IMR-90 (cell line): ENCODE results near the gene S100A6. TPM values are rescaled to one million over a fixed set of nuclear protein-coding genes. Genes with fewer than 3 reads are reported as not detected.

ENCODE experiments used
- ATAC-seq: fragments of 200-7000 bp; cut with Tn5 transposase; 2 replicates; pipeline ENCODE4 v1.9.1; 2020; ENCODE audit warnings: low read depth, mild to moderate bottlenecking, moderate library complexity
- Bru-seq: library from RNA; stranded (reverse); fragments of 400-500 nt; gene quantifications from one replicate; lab custom pipeline; 2021; lab: Mats Ljungman, UMichigan
- BruChase-seq, 2 experiments: library from RNA; stranded (reverse); fragments of 400-500 nt; gene quantifications; one replicate each; lab custom pipeline; 2021; lab: Mats Ljungman, UMichigan
- BruUV-seq: library from RNA; stranded (reverse); fragments of 400-500 nt; replicated peaks from 2 replicates; lab custom pipeline; 2021; lab: Mats Ljungman, UMichigan
- CTCF ChIA-PET: fragments of 300-600 bp; formaldehyde crosslinking; extraction: SDS; loops from one replicate; lab custom pipeline; 2021; ENCODE audit warnings: antibody characterized with exemption; lab: Yijun Ruan, JAX
- POLR2A ChIA-PET: fragments of 300-600 bp; sonication (Branson Sonifier 250); formaldehyde crosslinking; loops from one replicate; lab custom pipeline; 2022; ENCODE audit warnings: antibody characterized with exemption; ENCODE audit not compliant: unreplicated experiment; lab: Charles Lee
- DNase-seq: peaks from one replicate; pipeline ENCODE4 v3.0.0; 2013
- H2AFZ ChIP-seq: replicated peaks from 2 replicates; pipeline ENCODE3; 2013; ENCODE audit warnings: low read length, mild to moderate bottlenecking; ENCODE audit not compliant: poor library complexity
- H2AK5ac ChIP-seq: 2 replicates; pipeline ENCODE4 v1.6.1; 2013; ENCODE audit warnings: low read depth, low read length, inconsistent platforms
- H2AK9ac ChIP-seq: replicated peaks from 2 replicates; pipeline ENCODE3; 2013; ENCODE audit warnings: mild to moderate bottlenecking, low read depth, low read length, moderate library complexity; ENCODE audit not compliant: poor library complexity
- H2BK120ac ChIP-seq: 2 replicates; pipeline ENCODE4 v1.6.1; 2013; ENCODE audit warnings: low read depth, low read length, inconsistent platforms
- H2BK15ac ChIP-seq: 3 replicates; pipeline ENCODE4 v1.6.1; 2013; ENCODE audit warnings: low read depth, low read length, inconsistent platforms
- H2BK20ac ChIP-seq: 2 replicates; pipeline ENCODE4 v1.6.1; 2013; ENCODE audit warnings: low read depth, mild to moderate bottlenecking, inconsistent platforms, low read length, moderate library complexity
- H2BK5ac ChIP-seq: 2 replicates; pipeline ENCODE4 v1.6.1; 2013; ENCODE audit warnings: mild to moderate bottlenecking, low read depth, low read length, inconsistent platforms; ENCODE audit not compliant: poor library complexity, severe bottlenecking
- H3K14ac ChIP-seq: replicated peaks from 2 replicates; pipeline ENCODE4 v1.6.1; 2013; ENCODE audit warnings: low read depth, low read length, inconsistent platforms
- H3K18ac ChIP-seq: 2 replicates; pipeline ENCODE4 v1.6.1; 2013; ENCODE audit warnings: low read depth, low read length, control low read depth
- H3K23ac ChIP-seq: 2 replicates; pipeline ENCODE4 v1.6.1; 2013; ENCODE audit warnings: low read depth, low read length, inconsistent platforms
- H3K27ac ChIP-seq: 2 replicates; pipeline ENCODE4 v1.5.1; 2013; ENCODE audit warnings: mild to moderate bottlenecking, control low read depth, low read length; ENCODE audit not compliant: insufficient read depth
- H3K27me3 ChIP-seq: 2 replicates; pipeline ENCODE4 v1.6.1; 2013; ENCODE audit warnings: low read length; ENCODE audit not compliant: control insufficient read depth, insufficient read depth
- H3K36me3 ChIP-seq: 2 replicates; pipeline ENCODE4 v1.6.1; 2013; ENCODE audit warnings: low read length, mixed read lengths; ENCODE audit not compliant: control insufficient read depth, insufficient read depth
- H3K4ac ChIP-seq: 2 replicates; pipeline ENCODE4 v1.6.1; 2013; ENCODE audit warnings: low read depth, low read length, inconsistent platforms
- H3K4me1 ChIP-seq: 2 replicates; pipeline ENCODE4 v1.6.1; 2013; ENCODE audit warnings: low read length, mixed read lengths; ENCODE audit not compliant: control insufficient read depth, insufficient read depth
- H3K4me2 ChIP-seq: 2 replicates; pipeline ENCODE4 v1.6.1; 2013; ENCODE audit warnings: low read depth, mild to moderate bottlenecking, control low read depth, low read length, moderate library complexity
- H3K4me3 ChIP-seq: 2 replicates; pipeline ENCODE4 v1.5.1; 2013; ENCODE audit warnings: low read depth, mild to moderate bottlenecking, control low read depth, low read length, moderate library complexity; ENCODE audit not compliant: insufficient read depth
- H3K56ac ChIP-seq: 2 replicates; pipeline ENCODE4 v1.6.1; 2013; ENCODE audit warnings: low read length, inconsistent platforms; ENCODE audit not compliant: insufficient read depth; ENCODE audit errors: extremely low read depth
- H3K79me1 ChIP-seq, 2 experiments: 2 replicates each; pipeline ENCODE4 v1.6.1; 2013; ENCODE audit warnings: low read length in 2 of 2, inconsistent platforms in 1 of 2, low read depth in 1 of 2
- H3K9ac ChIP-seq: 2 replicates; pipeline ENCODE4 v1.6.1; 2013; ENCODE audit warnings: low read depth, low read length, control low read depth
- H3K9me1 ChIP-seq: 2 replicates; pipeline ENCODE4 v1.6.1; 2013; ENCODE audit warnings: low read length, inconsistent platforms; ENCODE audit not compliant: insufficient read depth
- H3K9me3 ChIP-seq: 2 replicates; pipeline ENCODE4 v1.6.1; 2013; ENCODE audit warnings: low read length; ENCODE audit not compliant: control insufficient read depth, insufficient read depth
- H4K20me1 ChIP-seq: 2 replicates; pipeline ENCODE4 v1.6.1; 2013; ENCODE audit warnings: low read length, inconsistent platforms; ENCODE audit not compliant: insufficient read depth
- H4K5ac ChIP-seq: 2 replicates; pipeline ENCODE4 v1.6.1; 2013; ENCODE audit warnings: mild to moderate bottlenecking, low read depth, low read length, control low read depth
- H4K8ac ChIP-seq, 2 experiments: 2 replicates each; pipeline ENCODE4 v1.6.1; 2013; ENCODE audit warnings: low read depth in 2 of 2, low read length in 2 of 2, control low read depth in 1 of 2, inconsistent platforms in 1 of 2
- H4K91ac ChIP-seq: 2 replicates; pipeline ENCODE4 v1.6.1; 2013; ENCODE audit warnings: low read depth, low read length, inconsistent platforms; ENCODE audit not compliant: insufficient read depth
- CHD1 ChIP-seq: IDR thresholded peaks from 2 replicates; pipeline ENCODE4 v1.6.1; 2012; ENCODE audit warnings: low read depth, low read length, improper control_type of control experiment
- MAZ ChIP-seq: IDR thresholded peaks from 2 replicates; pipeline ENCODE4 v1.6.1; 2012; ENCODE audit warnings: low read depth, mild to moderate bottlenecking, low read length, improper control_type of control experiment, moderate library complexity, borderline replicate concordance
- POLR2A ChIP-seq: IDR thresholded peaks from 2 replicates; pipeline ENCODE4 v1.6.1; 2012; ENCODE audit warnings: mild to moderate bottlenecking, low read depth, low read length
- WGBS, 2 experiments: methylation state at CpG; one replicate each; pipeline versions ENCODE4 v1.1.5 to v1.1.7; 2013; ENCODE audit warnings: missing lambda C conversion rate in 2 of 2; ENCODE audit not compliant: insufficient read length in 1 of 2; ENCODE audit errors: extremely low coverage in 2 of 2; 5-methylcytosine and 5-hydroxymethylcytosine counted together
- dilution Hi-C: fragments of 300-500 bp; cut with HindIII; formaldehyde crosslinking; loops from one replicate; pipeline ENCODE4 v1.14.3; 2018; ENCODE audit warnings: low sequenced_read_pairs; ENCODE audit not compliant: unreplicated experiment
- in situ Hi-C: fragments of 300-500 bp; cut with MboI; formaldehyde crosslinking; loops from 3 replicates; pipeline ENCODE4 v1.14.3; 2019; ENCODE audit warnings: low sequenced_read_pairs, inconsistent platforms, mixed read lengths
- intact Hi-C: fragments of 100-400 bp; cut with micrococcal nuclease; formaldehyde crosslinking; loops from 2 replicates; pipeline ENCODE4 v1.10.0; 2022
- long read RNA-seq: library from polyadenylated mRNA; unstranded; transcript quantifications from one replicate; pipeline ENCODE4 v2.0.0, GENCODE V29; 2021; ENCODE audit not compliant: unreplicated experiment
- polyA plus RNA-seq, 3 experiments: library from polyadenylated mRNA; depleted of rRNA; stranded (reverse); fragments of >200 nt; gene quantifications; 2 replicates each; pipeline ENCODE4 v1.2.3, GENCODE V29; 2012; ENCODE audit warnings: low replicate concordance in 1 of 3
- total RNA-seq: library from RNA; depleted of rRNA; stranded (reverse); fragments of >200 nt; gene quantifications from 2 replicates; pipeline ENCODE4 v1.2.3, GENCODE V29; 2012; rRNA removed

S100A6 gene
- 373 and 555 TPM in 2 replicates for total RNA-seq
- polyA plus RNA-seq (2012; rRNA removed), result 1,755 and 2,394 TPM in 2 replicates
- 755 and 1,450 TPM in 2 replicates for polyA plus RNA-seq (2012; cell fraction: cytosol; rRNA removed)
- polyA plus RNA-seq (2012; cell fraction: nucleus; rRNA removed; ENCODE audit: low replicate concordance), result 227 and 313 TPM in 2 replicates
- Bru-seq, nascent RNA, result percentile 97 among the genes with signal in this experiment
- percentile 95 among the genes with signal in this experiment for BruChase-seq, experiment 1, labeled RNA remaining after a 6-hour chase
- BruChase-seq, experiment 2, labeled RNA remaining after a 2-hour chase, result percentile 94 among the genes with signal in this experiment
- long read RNA-seq, transcript S100A6-201 (3 exons, 665 nt), result major isoform, 439 of 477 reads
- long read RNA-seq, transcript S100A6-205 (3 exons, 673 nt), result minor isoform, 14 of 477 reads
- long read RNA-seq, partial matches to known transcripts, result 11 of 477 reads
- long read RNA-seq, other reads (novel, unspliced or antisense), result 13 of 477 reads

- Histone ChIP-seq H4K5ac (peak within 1 kb of the TSS; percentile 89), H3K36me3 (peaks cover 11% of the 10 kb centered on the region), H2BK15ac (peak within 1 kb of the TSS; percentile 69), H2BK5ac (peak within 1 kb of the TSS; percentile 96), H3K14ac (peak within 1 kb of the TSS; percentile 99), H3K9ac (peak within 1 kb of the TSS; percentile 97), H3K4ac (peak within 1 kb of the TSS; percentile 99), H3K23ac (peak within 1 kb of the TSS; percentile 99), H3K9me1 (peaks cover 33% of the 10 kb centered on the region), H2AFZ (peak within 1 kb of the TSS; percentile 96), H3K27me3 (no peaks in the 10 kb centered on the region), H3K27ac (peak within 1 kb of the TSS; percentile 91), H3K4me2 (peak within 1 kb of the TSS; percentile 90), H2AK5ac (peak within 1 kb of the TSS; percentile 99), H2AK9ac (peak within 1 kb of the TSS; percentile 100), H4K91ac (peak within 1 kb of the TSS; percentile 98), H3K18ac (peak within 1 kb of the TSS; percentile 91), H4K8ac (peak within 1 kb of the TSS; percentile 76 to 99), H3K56ac (peak within 1 kb of the TSS; percentile 96), H2BK120ac (peak within 1 kb of the TSS; percentile 91), H3K79me1 (peaks cover 5 to 67% of the 10 kb centered on the region in 2 experiments; a peak in 3 of 4 replicates), H3K4me3 (peak within 1 kb of the TSS; percentile 82), H3K4me1 (peaks cover 34% of the 10 kb centered on the region), H2BK20ac (peak within 1 kb of the TSS; percentile 82), H3K9me3 (no peaks in the 10 kb centered on the region), H4K20me1 (peaks cover 18% of the 10 kb centered on the region)
- DNase-seq, result no peak
- dilution Hi-C loops (no loop called here), in situ Hi-C loops (loop anchor here (25.0 kb wide), 1 partner anchor 427 kb away; the partner anchor contains the start of genes CREB3L4, CRTC2 and SLC39A1), intact Hi-C loops (no loop called here)
- POLR2A ChIA-PET, result interaction anchor here (0.7 to 3.9 kb wide), 11 partner anchors 9 to 92 kb away, joined by 3 to 34 read pairs (median 6); partner anchors contain the start of genes S100A13, S100A16, S100A2 and S100A3
- TF ChIP-seq POLR2A (peak; percentile 95), MAZ (no peak), CHD1 (peak; percentile 73)
- CTCF ChIA-PET, result interaction anchor here (0.8 to 2.4 kb wide), 4 partner anchors 24 to 33 kb away, joined by 4 to 13 read pairs (median 6); no protein-coding TSS in a partner anchor
- BruUV-seq, result TSS peak; percentile 90
- peak; percentile 25 for ATAC-seq
- 15% methylated on average over 15 of the region's 18 CpGs; no CpG with 5 or more reads in 1 of the 2 experiments for WGBS, 2 experiments
These were observed at the start of gene S100A6 for GRCh38 chr1:153535242-153536011. TSS of gene S100A6 (minus strand) at chr1:153535991. CDS start at chr1:153535339, 652 bp downstream.
